B cell (primary cell): Measurements from ENCODE around the gene PEDS1. TPM values are rescaled to one million over a fixed set of nuclear protein-coding genes. Genes with fewer than 3 reads are reported as not detected.
"Not testable (repeated sequence)": the region's sequence is repeated elsewhere in the genome, so short reads cannot be mapped to it uniquely, and the experiment has no call there.

Experiments
- ATAC-seq: fragments of 200-7000 bp; cut with Tn5 transposase; one replicate; pipeline ENCODE4 v1.10.0; 2021; ENCODE audit warnings: low read depth, mild to moderate bottlenecking, moderate number of reproducible peaks, moderate library complexity
- CTCF ChIA-PET: fragments of 350-600 bp; sonication (Branson Sonifier 250); formaldehyde crosslinking; loops from one replicate; lab custom pipeline; 2021; ENCODE audit warnings: antibody characterized with exemption, inconsistent platforms; lab: Charles Lee
- POLR2A ChIA-PET: fragments of 350-600 bp; sonication (Branson Sonifier 250); formaldehyde crosslinking; loops from one replicate; lab custom pipeline; 2021; ENCODE audit warnings: antibody characterized with exemption; lab: Charles Lee
- DNase-seq: peaks from one replicate; pipeline ENCODE4 v3.0.0; 2013
- H2AFZ ChIP-seq: 2 replicates; pipeline ENCODE4 v1.6.1; 2012; ENCODE audit warnings: mild to moderate bottlenecking, low read depth, low read length; ENCODE audit not compliant: insufficient read depth, poor library complexity, severe bottlenecking
- H3K27ac ChIP-seq, 2 donors: 1 replicate in 1 of 2; 2 replicates in 1 of 2; pipeline ENCODE4 v1.5.1; 2012 to 2013; ENCODE audit warnings: low read length in 2 of 2, mild to moderate bottlenecking in 2 of 2, moderate library complexity in 1 of 2
- H3K27me3 ChIP-seq, 4 experiments: fragments of 200-600 bp in 1 of 4; sonication (generic) in 1 of 4; replicated peaks in 1 of 4; 1 replicate in 2 of 4; 2 replicates in 2 of 4; pipeline versions ENCODE4 v1.6.1 to v1.7.0; 2013 to 2016; ENCODE audit warnings: low read length in 3 of 4, mild to moderate bottlenecking in 2 of 4, mixed read lengths in 1 of 4, moderate library complexity in 1 of 4; ENCODE audit not compliant: insufficient read depth in 4 of 4, control insufficient read depth in 3 of 4; ENCODE audit errors: control extremely low read depth in 1 of 4
- H3K36me3 ChIP-seq, 2 experiments: replicated peaks in 1 of 2; 1 replicate in 1 of 2; 2 replicates in 1 of 2; pipeline versions ENCODE4 v1.6.1 to v1.7.1; 2013; ENCODE audit warnings: low read length in 1 of 2; ENCODE audit not compliant: insufficient read depth in 2 of 2, control insufficient read depth in 1 of 2; ENCODE audit errors: control extremely low read depth in 1 of 2, extremely low read depth in 1 of 2
- H3K4me1 ChIP-seq, 2 donors: fragments of 200-600 bp in 1 of 2; sonication (generic) in 1 of 2; 1 replicate in 1 of 2; 2 replicates in 1 of 2; pipeline versions ENCODE4 v1.5.1 to v1.6.1; 2013 to 2017; ENCODE audit warnings: low read length in 2 of 2; ENCODE audit not compliant: control insufficient read depth in 2 of 2, insufficient read depth in 2 of 2
- H3K4me2 ChIP-seq: replicated peaks from 2 replicates; pipeline ENCODE3; 2012; ENCODE audit warnings: mild to moderate bottlenecking, low read depth, low read length; ENCODE audit not compliant: poor library complexity, severe bottlenecking
- H3K4me3 ChIP-seq, 5 experiments: fragments of 200-600 bp in 1 of 5; sonication (generic) in 1 of 5; 1 replicate in 3 of 5; 2 replicates in 2 of 5; pipeline versions ENCODE4 v1.5.1 to v1.7.0; 2011 to 2016; ENCODE audit warnings: low read length in 4 of 5, mild to moderate bottlenecking in 4 of 5, low read depth in 2 of 5, control low read depth in 1 of 5, moderate library complexity in 1 of 5; ENCODE audit not compliant: insufficient read depth in 1 of 5; ENCODE audit errors: control extremely low read depth in 1 of 5, extremely low read depth in 1 of 5
- H3K79me2 ChIP-seq: fragments of 200-600 bp; sonication (generic); one replicate; pipeline ENCODE4 v1.6.0; 2016; ENCODE audit warnings: low read length; ENCODE audit not compliant: control insufficient read depth, insufficient read depth
- H3K9ac ChIP-seq: fragments of 200-600 bp; sonication (generic); 2 replicates; pipeline ENCODE4 v1.6.1; 2017; ENCODE audit warnings: mild to moderate bottlenecking, low read length, moderate library complexity
- H3K9me3 ChIP-seq, 3 donors: one replicate each; pipeline versions ENCODE4 v1.6.1 to v1.7.1; 2013; ENCODE audit warnings: low read length in 2 of 3; ENCODE audit not compliant: control insufficient read depth in 2 of 3, insufficient read depth in 1 of 3; ENCODE audit errors: control extremely low read depth in 1 of 3
- H4K20me1 ChIP-seq: 2 replicates; pipeline ENCODE4 v1.6.0; 2012; ENCODE audit warnings: mild to moderate bottlenecking, low read length; ENCODE audit not compliant: insufficient read depth, control insufficient read depth, poor library complexity, severe bottlenecking
- H3K27ac Mint-ChIP-seq: one replicate; pipeline ENCODE4 v1.8.0; 2021; ENCODE audit warnings: mixed read lengths
- H3K27me3 Mint-ChIP-seq: one replicate; pipeline ENCODE4 v1.8.0; 2021; ENCODE audit warnings: mixed read lengths
- H3K4me1 Mint-ChIP-seq: one replicate; pipeline ENCODE4 v1.8.0; 2021; ENCODE audit warnings: mixed read lengths
- H3K4me3 Mint-ChIP-seq: one replicate; pipeline ENCODE4 v1.8.0; 2021; ENCODE audit warnings: mixed read lengths
- H3K9me3 Mint-ChIP-seq: one replicate; pipeline ENCODE4 v1.8.0; 2022; ENCODE audit warnings: mixed read lengths; ENCODE audit not compliant: insufficient read depth
- CTCF ChIP-seq: fragments of 200-600 bp; IDR thresholded peaks from one replicate; pipeline ENCODE4 v1.8.0; 2022; ENCODE audit warnings: antibody characterized with exemption, mild to moderate bottlenecking
- EZH2 ChIP-seq: IDR thresholded peaks from 2 replicates; pipeline ENCODE4 v1.6.1; 2012; ENCODE audit warnings: borderline replicate concordance, low read depth, mild to moderate bottlenecking, moderate library complexity, low read length; ENCODE audit not compliant: insufficient read depth, poor library complexity, severe bottlenecking
- WGBS: methylation state at CpG from one replicate; pipeline ENCODE4 v1.1.5; 2013; ENCODE audit warnings: missing lambda C conversion rate; ENCODE audit not compliant: insufficient coverage; 5-methylcytosine and 5-hydroxymethylcytosine counted together
- intact Hi-C: fragments of 100-400 bp; cut with micrococcal nuclease; formaldehyde crosslinking; loops from one replicate; pipeline ENCODE4 v1.10.0; 2022
- polyA minus RNA-seq: library from RNA; depleted of rRNA, polyadenylated mRNA; stranded (reverse); fragments of >200 nt; gene quantifications from 2 replicates; pipeline ENCODE4 v1.2.3, GENCODE V29; 2012
- polyA plus RNA-seq: library from polyadenylated mRNA; depleted of rRNA; stranded (reverse); fragments of >200 nt; gene quantifications from 2 replicates; pipeline ENCODE4 v1.2.3, GENCODE V29; 2012
- total RNA-seq, 2 donors: library from RNA; stranded (reverse); fragments of 120-200 nt in 1 of 2; gene quantifications; 1 replicate in 1 of 2; 2 replicates in 1 of 2; pipeline versions ENCODE4 v1.2.3 to v1.2.4, GENCODE V29; 2013 to 2022

The PEDS1 gene
- 11.2 and 13.9 TPM in 2 replicates for total RNA-seq
- 14.3 TPM for total RNA-seq (2013)
- polyA plus RNA-seq = 33.2 and 38.7 TPM in 2 replicates
- 26.3 and 40.3 TPM in 2 replicates for polyA minus RNA-seq

GRCh38 chr20:50153500-50154377 lies at the start of gene PEDS1:
PEDS1 (minus strand) TSS chr20:50153723; CDS start chr20:50153637, 86 bp downstream.
- peak within 1 kb of the TSS; percentile 92 for H2AFZ ChIP-seq
- peaks cover 42% of the 10 kb centered on the region for H3K79me2 ChIP-seq
- no peaks in the 10 kb centered on the region for H3K27me3 ChIP-seq
- POLR2A ChIA-PET = interaction anchor here (0.7 to 2.3 kb wide), 7 partner anchors 9 to 218 kb away, joined by 3 to 10 read pairs (median 4); partner anchors contain the start of gene RNF114
- 4% methylated on average over 99 of the region's 99 CpGs for WGBS
- no peaks in the 10 kb centered on the region for H3K9me3 ChIP-seq
- no peaks in the 10 kb centered on the region for H3K27me3 Mint-ChIP-seq
- intact Hi-C loops = loop anchor here (1.0 kb wide), 2 partner anchors 13 to 40 kb away; partner anchors contain the start of gene UBE2V1
- peaks cover 18 to 24% of the 10 kb centered on the region in 2 donors for H3K4me1 ChIP-seq
- CTCF ChIA-PET = interaction anchor here (0.9 to 6.8 kb wide), 15 partner anchors 10 to 175 kb away, joined by 3 to 40 read pairs (median 5); partner anchors contain the start of genes CEBPB and UBE2V1
- ATAC-seq = peak; percentile 98
- H3K4me1 Mint-ChIP-seq = peaks cover 38% of the 10 kb centered on the region
- H3K9ac ChIP-seq = peak within 1 kb of the TSS; percentile 85
- peak within 1 kb of the TSS; percentile 77 for H3K4me3 Mint-ChIP-seq
- peak within 1 kb of the TSS; percentile 63 to 85 for H3K27ac ChIP-seq
- H3K27ac Mint-ChIP-seq = peak within 1 kb of the TSS; percentile 86
- H4K20me1 ChIP-seq = peaks cover 11% of the 10 kb centered on the region
- TF ChIP-seq CTCF (no peak), EZH2 (no peak)
- H3K9me3 Mint-ChIP-seq = no peaks in the 10 kb centered on the region
- H3K4me3 ChIP-seq = peak within 1 kb of the TSS; percentile 71 to 96 (median 87)
- DNase-seq = peak; percentile 89
- peaks cover 0 to 7% of the 10 kb centered on the region in 2 experiments for H3K36me3 ChIP-seq
- H3K4me2 ChIP-seq = peak within 1 kb of the TSS; percentile 90

GRCh38 chr20:50202677-50203076 lies 49.2 kb upstream of the PEDS1 start:
- Mint-ChIP-seq H3K27me3 (peaks cover 13% of the 10 kb centered on the region), H3K4me3 (no peak overlapping the region), H3K27ac (no peak overlapping the region), H3K9me3 (peaks cover 10% of the 10 kb centered on the region), H3K4me1 (no peaks in the 10 kb centered on the region)
- POLR2A ChIA-PET = no interaction called here
- H2AFZ ChIP-seq = no peak overlapping the region
- H3K4me1 ChIP-seq = no peaks in the 10 kb centered on the region
- H3K79me2 ChIP-seq = no peaks in the 10 kb centered on the region
- H3K4me3 ChIP-seq = no peak overlapping the region
- intact Hi-C loops = no loop called here
- CTCF ChIA-PET = interaction anchor here (2.0 kb wide), 1 partner anchor 261 kb away, joined by 8 read pairs; no protein-coding TSS in a partner anchor
- TF ChIP-seq EZH2 = no peak
- no peak overlapping the region for H3K9ac ChIP-seq
- no peak overlapping the region for H3K27ac ChIP-seq
- H3K36me3 ChIP-seq = no peaks in the 10 kb centered on the region
- DNase-seq (no peak), ATAC-seq (no peak)
- WGBS = 94% methylated on average over 2 of the region's 5 CpGs
- H3K4me2 ChIP-seq = no peak overlapping the region
- no peaks in the 10 kb centered on the region for H3K27me3 ChIP-seq
- H4K20me1 ChIP-seq = no peaks in the 10 kb centered on the region
- H3K9me3 ChIP-seq = peaks cover 0 to 12% (median 6%) of the 10 kb centered on the region in 3 donors

- H3K27me3 Mint-ChIP-seq, H4K20me1 ChIP-seq, H2AFZ ChIP-seq, H3K4me3 ChIP-seq, H3K79me2 ChIP-seq, H3K4me1 ChIP-seq, H3K27ac ChIP-seq, H3K4me3 Mint-ChIP-seq, H3K27ac Mint-ChIP-seq, ATAC-seq, H3K27me3 ChIP-seq, H3K4me1 Mint-ChIP-seq, POLR2A ChIA-PET, H3K4me2 ChIP-seq, intact Hi-C loops, DNase-seq, H3K9ac ChIP-seq, H3K36me3 ChIP-seq: not testable (repeated sequence)
- H3K9me3 Mint-ChIP-seq = peaks cover 10% of the 10 kb centered on the region
- CTCF ChIA-PET = interaction anchor here (2.0 kb wide), 1 partner anchor 262 kb away, joined by 8 read pairs; no protein-coding TSS in a partner anchor
- peaks cover 0 to 12% (median 6%) of the 10 kb centered on the region in 3 donors for H3K9me3 ChIP-seq
- 93% methylated on average over 3 of the region's 7 CpGs for WGBS
These were observed 48.2 kb upstream of the PEDS1 start for GRCh38 chr20:50201710-50202109.
